Fibroblast of pulmonary artery (primary cell): ENCODE results near the gene EPS8L1.

Experiments
- DNase-seq: peaks from one replicate; pipeline ENCODE4 v3.0.0-alpha.2; 2010; ENCODE audit warnings: low read depth
- H3K4me3 ChIP-seq: replicated peaks from 2 replicates; pipeline ENCODE4 v1.5.1; 2011; ENCODE audit warnings: low read depth, mild to moderate bottlenecking, control low read depth, low read length, moderate library complexity
- TF ChIP-seq, protein P1 (sequence below): IDR thresholded peaks from 2 replicates; pipeline ENCODE4 v1.5.1; 2011; ENCODE audit warnings: mild to moderate bottlenecking, control low read depth, low read length, inconsistent platforms; ENCODE audit errors: missing control alignments

The EPS8L1 gene

DNA sequence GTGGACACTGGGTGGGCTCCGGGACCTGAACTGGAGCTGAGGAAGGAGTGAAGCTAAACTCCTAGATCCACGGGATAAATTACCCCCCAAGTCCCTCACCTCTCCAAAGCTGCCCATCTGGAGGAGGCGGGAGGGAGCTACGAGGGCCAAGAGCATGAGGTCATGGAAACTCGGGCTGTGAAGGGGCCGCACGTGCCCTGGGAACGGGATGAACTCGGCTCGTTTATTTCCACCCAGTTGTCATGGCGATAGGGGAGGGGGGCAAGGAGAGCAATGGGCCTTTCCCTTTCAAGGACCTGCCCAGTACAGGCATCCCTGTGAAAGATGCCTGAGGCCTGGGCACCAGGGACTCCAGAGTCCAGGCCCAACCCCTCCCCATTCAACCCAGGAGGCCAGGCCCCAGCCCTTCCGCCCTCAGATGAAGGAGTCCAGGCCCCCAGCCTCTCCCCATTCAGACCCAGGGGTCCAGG, 37.9 kb downstream of the EPS8L1 start:
- H3K4me3 ChIP-seq, result no peak overlapping the region
- TF ChIP-seq, protein P1, sequence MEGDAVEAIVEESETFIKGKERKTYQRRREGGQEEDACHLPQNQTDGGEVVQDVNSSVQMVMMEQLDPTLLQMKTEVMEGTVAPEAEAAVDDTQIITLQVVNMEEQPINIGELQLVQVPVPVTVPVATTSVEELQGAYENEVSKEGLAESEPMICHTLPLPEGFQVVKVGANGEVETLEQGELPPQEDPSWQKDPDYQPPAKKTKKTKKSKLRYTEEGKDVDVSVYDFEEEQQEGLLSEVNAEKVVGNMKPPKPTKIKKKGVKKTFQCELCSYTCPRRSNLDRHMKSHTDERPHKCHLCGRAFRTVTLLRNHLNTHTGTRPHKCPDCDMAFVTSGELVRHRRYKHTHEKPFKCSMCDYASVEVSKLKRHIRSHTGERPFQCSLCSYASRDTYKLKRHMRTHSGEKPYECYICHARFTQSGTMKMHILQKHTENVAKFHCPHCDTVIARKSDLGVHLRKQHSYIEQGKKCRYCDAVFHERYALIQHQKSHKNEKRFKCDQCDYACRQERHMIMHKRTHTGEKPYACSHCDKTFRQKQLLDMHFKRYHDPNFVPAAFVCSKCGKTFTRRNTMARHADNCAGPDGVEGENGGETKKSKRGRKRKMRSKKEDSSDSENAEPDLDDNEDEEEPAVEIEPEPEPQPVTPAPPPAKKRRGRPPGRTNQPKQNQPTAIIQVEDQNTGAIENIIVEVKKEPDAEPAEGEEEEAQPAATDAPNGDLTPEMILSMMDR, result no peak
- DNase-seq, result peak; percentile 94

DNA sequence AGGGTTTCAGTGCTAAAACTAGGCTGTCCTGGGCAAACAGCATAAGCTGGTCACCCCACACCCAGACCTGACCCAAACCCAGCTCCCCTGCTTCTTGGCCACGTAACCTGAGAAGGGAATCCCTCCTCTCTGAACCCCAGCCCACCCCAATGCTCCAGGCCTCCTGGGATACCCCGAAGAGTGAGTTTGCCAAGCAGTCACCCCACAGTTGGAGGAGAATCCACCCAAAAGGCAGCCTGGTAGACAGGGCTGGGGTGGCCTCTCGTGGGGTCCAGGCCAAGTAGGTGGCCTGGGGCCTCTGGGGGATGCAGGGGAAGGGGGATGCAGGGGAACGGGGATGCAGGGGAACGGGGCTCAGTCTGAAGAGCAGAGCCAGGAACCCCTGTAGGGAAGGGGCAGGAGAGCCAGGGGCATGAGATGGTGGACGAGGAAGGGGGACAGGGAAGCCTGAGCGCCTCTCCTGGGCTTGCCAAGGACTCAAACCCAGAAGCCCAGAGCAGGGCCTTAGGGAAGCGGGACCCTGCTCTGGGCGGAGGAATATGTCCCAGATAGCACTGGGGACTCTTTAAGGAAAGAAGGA, 39.0 kb downstream of the EPS8L1 start:
- no peak for DNase-seq
- TF ChIP-seq, protein P1, result no peak
- no peak overlapping the region for H3K4me3 ChIP-seq

DNA sequence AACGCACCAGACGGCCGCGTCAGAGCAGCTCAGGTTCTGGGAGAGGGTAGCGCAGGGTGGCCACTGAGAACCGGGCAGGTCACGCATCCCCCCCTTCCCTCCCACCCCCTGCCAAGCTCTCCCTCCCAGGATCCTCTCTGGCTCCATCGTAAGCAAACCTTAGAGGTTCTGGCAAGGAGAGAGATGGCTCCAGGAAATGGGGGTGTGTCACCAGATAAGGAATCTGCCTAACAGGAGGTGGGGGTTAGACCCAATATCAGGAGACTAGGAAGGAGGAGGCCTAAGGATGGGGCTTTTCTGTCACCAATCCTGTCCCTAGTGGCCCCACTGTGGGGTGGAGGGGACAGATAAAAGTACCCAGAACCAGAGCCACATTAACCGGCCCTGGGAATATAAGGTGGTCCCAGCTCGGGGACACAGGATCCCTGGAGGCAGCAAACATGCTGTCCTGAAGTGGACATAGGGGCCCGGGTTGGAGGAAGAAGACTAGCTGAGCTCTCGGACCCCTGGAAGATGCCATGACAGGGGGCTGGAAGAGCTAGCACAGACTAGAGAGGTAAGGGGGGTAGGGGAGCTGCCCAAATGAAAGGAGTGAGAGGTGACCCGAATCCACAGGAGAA, 39.9 kb downstream of the EPS8L1 start:
- H3K4me3 ChIP-seq, result peak overlapping the region; percentile 93
- peak; percentile 62 for DNase-seq
- TF ChIP-seq, protein P1, result no peak

DNA sequence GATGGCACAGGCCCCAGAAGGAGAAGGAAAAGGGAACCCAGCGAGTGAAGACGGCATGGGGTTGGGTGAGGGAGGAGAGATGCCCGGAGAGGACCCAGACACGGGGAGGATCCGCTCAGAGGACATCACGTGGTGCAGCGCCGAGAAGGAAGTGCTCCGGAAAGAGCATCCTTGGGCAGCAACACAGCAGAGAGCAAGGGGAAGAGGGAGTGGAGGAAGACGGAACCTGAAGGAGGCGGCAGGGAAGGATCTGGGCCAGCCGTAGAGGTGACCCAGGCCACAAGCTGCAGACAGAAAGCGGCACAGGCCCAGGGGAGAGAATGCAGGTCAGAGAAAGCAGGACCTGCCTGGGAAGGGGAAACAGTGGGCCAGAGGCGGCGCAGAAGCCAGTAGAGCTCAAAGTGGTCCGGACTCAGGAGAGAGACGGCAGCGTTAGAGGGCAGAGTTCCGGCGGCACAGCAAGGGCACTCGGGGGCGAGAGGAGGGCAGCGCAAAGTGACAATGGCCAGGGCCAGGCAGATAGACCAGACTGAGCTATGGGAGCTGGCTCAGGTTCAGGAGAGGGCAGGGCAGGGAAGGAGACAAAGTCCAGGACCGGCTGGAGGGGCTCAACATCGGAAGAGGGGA, 40.7 kb downstream of the EPS8L1 start:
- H3K4me3 ChIP-seq, result peak overlapping the region; percentile 93
- TF ChIP-seq, protein P1, result no peak
- peak; percentile 71 for DNase-seq

DNA sequence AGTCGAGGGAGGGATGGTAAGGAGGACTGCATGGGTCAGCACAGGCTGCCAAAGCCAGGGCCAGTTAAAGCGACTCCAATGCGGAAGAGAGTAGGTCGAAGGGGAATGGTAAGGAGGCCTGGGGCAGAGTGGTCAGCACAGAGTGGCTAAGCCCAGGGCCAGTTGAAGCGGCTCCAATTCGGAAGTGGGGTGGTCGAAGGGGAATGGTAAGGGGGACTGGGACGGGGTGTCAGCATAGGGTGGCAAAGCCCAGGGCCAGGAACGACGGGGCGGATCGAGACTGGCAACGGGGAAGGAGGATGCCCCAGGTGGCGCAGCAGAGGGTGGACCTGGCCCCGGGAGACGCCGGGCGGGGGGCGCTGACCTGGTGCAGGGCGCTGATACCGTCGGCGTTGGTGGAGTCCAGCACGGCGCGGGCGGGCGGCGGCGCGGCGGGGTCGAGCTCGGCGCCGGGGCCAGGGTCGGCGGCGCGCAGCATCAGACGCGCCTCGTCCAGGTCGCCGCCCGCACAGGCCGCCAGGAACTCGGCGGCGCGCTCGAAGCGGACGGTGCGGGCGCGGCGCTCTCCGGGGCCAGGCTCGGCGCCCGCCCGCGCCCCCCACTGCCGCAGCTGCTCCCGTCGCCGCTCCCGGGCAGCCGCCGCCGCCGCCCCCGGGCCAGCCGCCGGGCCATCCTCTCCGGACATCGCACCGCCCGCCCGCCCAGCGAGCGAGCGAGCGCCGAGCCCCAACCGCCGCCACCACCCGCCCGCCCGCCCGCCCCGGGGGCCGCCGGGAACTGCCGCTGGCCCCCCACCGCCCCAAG, 41.4 kb downstream of the EPS8L1 start, which contains the start of gene PPP1R12C:
TSS of gene PPP1R12C (minus strand) at position 779 of the 804 bp plus-strand sequence. CDS start at position 685, 94 bp downstream.
- DNase-seq, result no peak
- peak within 1 kb of the TSS; percentile 93 for H3K4me3 ChIP-seq
- TF ChIP-seq, protein P1, result no peak

DNA sequence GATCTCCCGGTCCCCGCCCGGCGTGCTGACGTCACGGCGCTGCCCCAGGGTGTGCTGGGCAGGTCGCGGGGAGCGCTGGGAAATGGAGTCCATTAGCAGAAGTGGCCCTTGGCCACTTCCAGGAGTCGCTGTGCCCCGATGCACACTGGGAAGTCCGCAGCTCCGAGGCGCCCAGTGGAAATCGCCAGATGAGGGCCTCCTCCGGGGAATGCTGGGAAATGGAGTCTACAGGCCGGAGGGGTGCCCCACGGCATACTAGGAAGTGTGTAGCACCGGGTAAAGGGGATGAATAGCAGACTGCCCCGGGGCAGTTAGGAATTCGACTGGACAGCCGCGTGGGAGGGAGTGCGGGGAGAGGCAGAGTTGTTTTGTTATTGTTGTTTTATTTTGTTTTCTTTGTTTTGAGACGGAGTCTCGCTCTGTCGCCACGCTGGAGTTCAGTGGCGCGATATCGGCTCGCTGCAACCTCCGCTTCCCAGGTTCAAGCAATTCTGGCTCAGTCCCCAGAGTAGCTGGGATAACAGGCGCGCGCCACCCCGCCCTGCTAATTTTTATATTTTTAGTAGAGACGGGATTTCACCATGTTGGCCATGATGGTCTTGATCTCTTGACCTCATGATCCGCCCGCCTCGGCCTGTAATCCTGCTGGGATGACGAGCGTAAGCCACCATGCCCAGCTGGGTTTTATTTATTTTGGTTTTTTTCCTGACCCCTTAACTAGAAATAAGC, 42.2 kb downstream of the EPS8L1 start:
- DNase-seq, result peak; percentile 99
- peak overlapping the region; percentile 72 for H3K4me3 ChIP-seq
- TF ChIP-seq, protein P1, result no peak
